ENCODE data around the gene ZNF423. TPM values are rescaled to one million over a fixed set of nuclear protein-coding genes. Genes with fewer than 3 reads are reported as not detected.

ZNF423 gene
- polyA plus RNA-seq, 1 of the 3 experiments (the other 2 are of a cell fraction), result 1.2 TPM

- TF ChIP-seq, protein P1, sequence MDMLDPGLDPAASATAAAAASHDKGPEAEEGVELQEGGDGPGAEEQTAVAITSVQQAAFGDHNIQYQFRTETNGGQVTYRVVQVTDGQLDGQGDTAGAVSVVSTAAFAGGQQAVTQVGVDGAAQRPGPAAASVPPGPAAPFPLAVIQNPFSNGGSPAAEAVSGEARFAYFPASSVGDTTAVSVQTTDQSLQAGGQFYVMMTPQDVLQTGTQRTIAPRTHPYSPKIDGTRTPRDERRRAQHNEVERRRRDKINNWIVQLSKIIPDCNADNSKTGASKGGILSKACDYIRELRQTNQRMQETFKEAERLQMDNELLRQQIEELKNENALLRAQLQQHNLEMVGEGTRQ (IDR thresholded peaks at IDR 0.05; ENCODE audit: borderline replicate concordance, low read depth, low read length), result no peak
Measured at GRCh38 chr16:49842972-49843371, 12.9 kb downstream of the ZNF423 start (continued).

DNA sequence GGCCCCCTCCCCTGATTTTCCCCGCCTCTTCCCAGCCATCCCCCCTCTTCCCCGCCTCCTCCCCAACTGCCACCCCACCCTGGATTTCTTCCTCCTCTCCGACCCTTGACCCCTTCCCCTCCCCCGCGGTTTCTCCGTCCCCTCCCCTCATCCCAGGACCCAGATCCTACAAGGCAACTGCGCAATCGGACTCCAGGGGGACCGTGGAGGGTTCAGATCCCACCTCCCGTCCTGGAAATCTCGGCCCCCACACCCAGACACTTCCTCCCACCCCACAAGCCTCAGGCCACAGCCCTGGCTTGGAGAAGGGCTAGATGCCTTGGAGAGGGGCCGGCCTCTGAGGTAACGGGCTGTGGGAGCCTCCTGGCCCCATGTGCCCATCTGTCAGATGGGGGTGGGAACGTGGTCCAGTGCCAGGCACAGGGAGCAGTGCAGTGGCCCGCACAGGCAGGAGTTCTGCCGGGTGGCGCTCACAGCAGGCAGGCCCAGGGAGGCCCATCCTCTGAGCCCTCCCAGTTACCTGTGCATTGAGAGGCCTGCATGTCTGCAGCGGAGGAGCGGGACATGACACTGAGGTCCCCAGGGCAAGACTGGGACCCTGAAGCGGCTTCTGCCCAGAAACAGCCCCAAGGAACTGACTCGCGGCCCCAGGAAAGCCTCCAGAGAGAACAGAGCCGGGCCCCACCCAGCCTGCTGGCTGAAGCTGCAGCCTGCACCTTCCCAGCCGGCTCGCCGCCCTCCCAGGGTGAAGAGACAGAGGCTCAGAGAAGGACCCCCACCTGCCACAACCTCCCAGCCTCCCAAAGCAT lies 16.7 kb downstream of the ZNF423 start:
- no peak overlapping the region for H3K4me3 ChIP-seq (ENCODE audit: low read depth in 2 of 2, low read length in 1 of 2)
- H3F3A ChIP-seq (replicated peaks; ENCODE audit: insufficient read depth), result no peaks in the 10 kb centered on the region
- no peaks in the 10 kb centered on the region for H3K9me2 ChIP-seq
- ChIA-PET CTCF (interaction anchor here (0.9 to 1.1 kb wide), 2 partner anchors 9 to 11 kb away, joined by 3 read pairs; no protein-coding TSS in a partner anchor), POLR2A (no interaction called here)
- H3K4me1 ChIP-seq (ENCODE audit: control insufficient read depth in 1 of 2, insufficient read depth in 2 of 2, low read depth in 1 of 2, low read length in 1 of 2), result peaks cover 0 to 53% of the 10 kb centered on the region in 2 experiments; a peak in 2 of 4 replicates
- H3K9me3 ChIP-seq, result no peaks in the 10 kb centered on the region
- DNase-seq, result peak; percentile 43
- no peak overlapping the region for H2AFZ ChIP-seq (ENCODE audit: low read depth)
- no peak overlapping the region for H3K4me2 ChIP-seq
- no peaks in the 10 kb centered on the region for H3K36me3 ChIP-seq (replicated peaks in 1 of 2; ENCODE audit: control insufficient read depth in 1 of 2, insufficient read depth in 2 of 2, low read length in 1 of 2)
- H3K27me3 ChIP-seq (ENCODE audit: insufficient read depth), result no peaks in the 10 kb centered on the region
- TF ChIP-seq NRF1 (IDR thresholded peaks at IDR 0.05; ENCODE audit: low read depth, low read length) (no peak), RAD21 (IDR thresholded peaks at IDR 0.05; ENCODE audit: low read length) (no peak), YY1 (IDR thresholded peaks at IDR 0.05; ENCODE audit: low read depth) (no peak), SIN3A (IDR thresholded peaks at IDR 0.05; ENCODE audit: borderline replicate concordance, low read depth, low read length) (no peak), MXI1 (IDR thresholded peaks at IDR 0.05; ENCODE audit: low read depth, low read length) (no peak), POLR2AphosphoS5 (IDR thresholded peaks at IDR 0.05; ENCODE audit: low read depth, low read length) (no peak), FOSL2 (IDR thresholded peaks at IDR 0.05; ENCODE audit: borderline replicate concordance, low read depth) (no peak), TEAD4 (IDR thresholded peaks at IDR 0.05; ENCODE audit: borderline replicate concordance, insufficient read depth) (no peak), NFIC (IDR thresholded peaks at IDR 0.05; ENCODE audit: borderline replicate concordance) (no peak), TAF1 (IDR thresholded peaks at IDR 0.05; ENCODE audit: borderline replicate concordance, low read depth, low read length) (no peak), EZH2phosphoT487 (IDR thresholded peaks at IDR 0.05; ENCODE audit: borderline replicate concordance, low read depth) (no peak), TCF12 (IDR thresholded peaks at IDR 0.05) (no peak)
- H3K27ac ChIP-seq (ENCODE audit: low read depth in 2 of 2, low read length in 1 of 2), result peak overlapping the region in 1 of 2 experiments; percentile 16; a peak in 1 of 4 replicates
- no peaks in the 10 kb centered on the region for H3K79me2 ChIP-seq (ENCODE audit: insufficient read depth)
- no peak overlapping the region for H3K9ac ChIP-seq
- 71% methylated on average over 17 of the region's 26 CpGs for WGBS (ENCODE audit: low lambda C conversion rate)
- no peaks in the 10 kb centered on the region for H4K20me1 ChIP-seq (ENCODE audit: insufficient read depth)

- POLR2A ChIA-PET, result no interaction called here
- no peak for DNase-seq
- H3K27ac ChIP-seq (ENCODE audit: low read depth in 2 of 2, low read length in 1 of 2), result no peak overlapping the region
- H3K4me2 ChIP-seq, result no peak overlapping the region
- H3K36me3 ChIP-seq (replicated peaks in 1 of 2; ENCODE audit: control insufficient read depth in 1 of 2, insufficient read depth in 2 of 2, low read length in 1 of 2), result no peaks in the 10 kb centered on the region
- H2AFZ ChIP-seq (ENCODE audit: low read depth), result no peak overlapping the region
- no peaks in the 10 kb centered on the region for H3K9me3 ChIP-seq
- H3F3A ChIP-seq (replicated peaks; ENCODE audit: insufficient read depth), result no peaks in the 10 kb centered on the region
- peaks cover 0 to 54% of the 10 kb centered on the region in 2 experiments; a peak in 2 of 4 replicates for H3K4me1 ChIP-seq (ENCODE audit: control insufficient read depth in 1 of 2, insufficient read depth in 2 of 2, low read depth in 1 of 2, low read length in 1 of 2)
- H3K27me3 ChIP-seq (ENCODE audit: insufficient read depth), result no peaks in the 10 kb centered on the region
- no peaks in the 10 kb centered on the region for H3K9me2 ChIP-seq
- H3K4me3 ChIP-seq (ENCODE audit: low read depth in 2 of 2, low read length in 1 of 2), result no peak overlapping the region
- CTCF ChIA-PET, result interaction anchor here (1.1 to 2.5 kb wide), 2 partner anchors 11 to 18 kb away, joined by 3 to 10 read pairs; partner anchors contain the start of gene ZNF423
- no peak overlapping the region for H3K9ac ChIP-seq
- H3K79me2 ChIP-seq (ENCODE audit: insufficient read depth), result no peaks in the 10 kb centered on the region
- no peaks in the 10 kb centered on the region for H4K20me1 ChIP-seq (ENCODE audit: insufficient read depth)
- WGBS (ENCODE audit: low lambda C conversion rate), result 80% methylated on average over 13 of the region's 63 CpGs
- TF ChIP-seq TEAD4 (IDR thresholded peaks at IDR 0.05; ENCODE audit: borderline replicate concordance, insufficient read depth) (no peak), RXRA (IDR thresholded peaks at IDR 0.05; ENCODE audit: borderline replicate concordance, low read depth) (no peak), YY1 (IDR thresholded peaks at IDR 0.05; ENCODE audit: low read depth) (no peak), MEF2A (IDR thresholded peaks at IDR 0.05; ENCODE audit: borderline replicate concordance, low read depth) (no peak), FOSL2 (IDR thresholded peaks at IDR 0.05; ENCODE audit: borderline replicate concordance, low read depth) (no peak), NFIC (IDR thresholded peaks at IDR 0.05; ENCODE audit: borderline replicate concordance) (no peak), RFX5 (IDR thresholded peaks at IDR 0.05; ENCODE audit: low read length) (no peak), GABPA (IDR thresholded peaks at IDR 0.05; ENCODE audit: low read depth) (no peak), EP300 (IDR thresholded peaks at IDR 0.05; ENCODE audit: borderline replicate concordance in 1 of 2, low read depth in 1 of 2, low read length in 1 of 2) (no peak), TAF1 (IDR thresholded peaks at IDR 0.05; ENCODE audit: borderline replicate concordance, low read depth, low read length) (no peak)
- TF ChIP-seq, protein P2, sequence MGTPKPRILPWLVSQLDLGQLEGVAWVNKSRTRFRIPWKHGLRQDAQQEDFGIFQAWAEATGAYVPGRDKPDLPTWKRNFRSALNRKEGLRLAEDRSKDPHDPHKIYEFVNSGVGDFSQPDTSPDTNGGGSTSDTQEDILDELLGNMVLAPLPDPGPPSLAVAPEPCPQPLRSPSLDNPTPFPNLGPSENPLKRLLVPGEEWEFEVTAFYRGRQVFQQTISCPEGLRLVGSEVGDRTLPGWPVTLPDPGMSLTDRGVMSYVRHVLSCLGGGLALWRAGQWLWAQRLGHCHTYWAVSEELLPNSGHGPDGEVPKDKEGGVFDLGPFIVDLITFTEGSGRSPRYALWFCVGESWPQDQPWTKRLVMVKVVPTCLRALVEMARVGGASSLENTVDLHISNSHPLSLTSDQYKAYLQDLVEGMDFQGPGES (IDR thresholded peaks at IDR 0.05; ENCODE audit: low read depth, low read length), result no peak
Measured at GRCh38 chr16:49838441-49839016, 17.4 kb downstream of the ZNF423 start.
